HTERT RPE-1 (cell line): ENCODE results near the gene NKX1-1.

Experiments used
- in situ Hi-C: fragments of 300-500 bp; cut with MboI; formaldehyde crosslinking; loops from 4 replicates; pipeline ENCODE4 v1.14.3; 2020; ENCODE audit warnings: low sequenced_read_pairs

The NKX1-1 gene

DNA sequence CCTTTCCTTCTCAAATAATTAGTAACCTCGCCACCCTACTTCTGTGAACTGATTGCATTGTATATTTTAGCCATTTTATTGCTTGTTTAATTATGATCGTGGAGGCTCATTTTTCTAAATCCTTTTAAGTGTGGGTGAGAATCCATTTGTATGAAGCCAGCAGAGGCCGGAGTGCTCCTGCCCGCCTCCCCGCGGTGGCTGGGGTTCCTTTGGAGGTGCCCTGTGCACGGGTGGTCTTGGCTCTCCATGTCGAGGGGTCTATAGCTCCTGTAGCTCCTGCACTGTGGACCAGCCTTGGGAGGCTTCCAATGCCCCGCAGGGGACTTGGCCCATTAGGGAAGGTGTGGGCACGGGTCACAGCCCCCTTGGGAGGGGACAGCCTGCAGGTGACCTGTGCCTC lies 44.2 kb downstream of the NKX1-1 start:
- in situ Hi-C loops, result no loop called here

DNA sequence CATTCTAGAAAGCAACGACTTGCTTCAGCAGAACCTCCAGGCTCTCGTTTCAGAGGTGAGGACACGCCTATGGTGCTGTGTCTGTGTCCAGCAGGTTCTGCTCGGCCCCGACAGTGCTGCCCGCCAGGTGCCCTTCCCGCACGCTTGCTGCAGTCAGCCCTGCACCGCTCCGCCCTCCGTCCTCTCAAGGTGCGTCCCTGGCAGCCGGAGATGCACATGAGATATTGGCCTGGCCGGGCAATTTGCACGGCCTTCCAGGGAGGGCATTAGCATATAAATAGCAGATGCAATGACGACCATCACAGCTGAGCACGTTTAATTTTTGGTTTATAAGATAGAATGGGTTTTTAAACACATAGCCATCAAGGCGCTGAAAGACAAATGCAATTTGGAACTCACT lies 44.8 kb downstream of the NKX1-1 start:
- in situ Hi-C loops, result no loop called here

DNA sequence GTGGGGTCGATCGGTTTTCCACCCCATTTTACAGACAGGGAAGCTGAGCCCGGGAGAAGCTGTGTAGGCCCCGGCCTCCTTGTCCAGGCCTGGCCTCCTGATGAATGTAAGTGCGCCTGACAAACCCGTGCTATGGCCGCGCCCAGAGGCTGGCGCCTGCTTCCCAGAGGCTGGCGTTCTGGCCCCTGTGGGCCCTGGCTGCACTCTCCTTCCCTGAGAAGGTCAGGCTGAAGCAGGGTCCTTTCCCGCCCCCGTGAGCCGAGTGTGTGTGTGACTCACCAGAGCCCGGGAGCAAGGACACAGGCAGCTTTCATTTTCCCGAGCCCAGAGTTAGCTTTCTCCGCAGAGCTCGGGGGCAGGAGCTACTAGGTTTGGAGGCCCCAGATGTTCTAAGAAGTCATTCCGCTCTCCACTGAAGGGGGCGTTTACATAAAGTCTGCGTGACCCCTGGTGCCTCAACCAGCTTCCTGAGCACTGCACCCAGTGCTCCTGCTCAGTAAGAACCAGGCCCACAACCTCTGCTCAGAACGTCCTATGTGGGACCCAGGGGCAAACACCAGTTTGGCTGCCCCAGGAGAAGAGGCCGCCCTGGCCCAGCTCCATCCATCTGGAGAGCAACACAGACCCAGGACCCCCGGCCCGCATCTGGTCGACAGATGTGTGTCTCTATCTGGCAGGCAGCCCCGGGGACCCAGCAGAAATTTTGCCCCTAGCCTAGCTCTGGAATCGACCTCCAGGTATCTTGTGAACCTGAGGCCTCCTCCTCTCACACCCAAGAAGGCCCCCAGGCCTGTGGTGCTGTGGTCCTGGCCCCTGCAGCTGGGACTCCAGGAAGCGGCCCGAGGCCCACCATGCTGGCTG lies 45.6 kb downstream of the NKX1-1 start:
- in situ Hi-C loops, result no loop called here

DNA sequence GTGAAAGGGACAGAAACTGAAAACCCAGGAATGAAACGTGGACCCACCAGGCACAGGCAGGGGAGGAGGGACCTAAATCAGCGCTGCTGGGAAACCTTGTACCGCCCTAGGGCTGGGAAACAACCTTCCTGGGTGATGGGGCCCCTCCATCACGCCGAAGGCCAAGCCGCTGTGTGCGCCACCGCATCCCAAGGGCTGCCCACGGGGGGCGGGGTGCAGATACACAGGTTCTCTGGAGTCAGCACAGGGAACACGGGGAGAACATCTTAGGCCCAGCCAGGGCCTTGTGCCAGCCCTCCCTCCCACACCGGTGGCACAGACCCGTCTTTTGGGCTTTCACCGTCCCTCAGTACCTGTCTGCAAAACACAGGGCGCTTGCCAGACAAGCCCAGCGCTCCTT lies 46.3 kb downstream of the NKX1-1 start:
- in situ Hi-C loops, result no loop called here

DNA sequence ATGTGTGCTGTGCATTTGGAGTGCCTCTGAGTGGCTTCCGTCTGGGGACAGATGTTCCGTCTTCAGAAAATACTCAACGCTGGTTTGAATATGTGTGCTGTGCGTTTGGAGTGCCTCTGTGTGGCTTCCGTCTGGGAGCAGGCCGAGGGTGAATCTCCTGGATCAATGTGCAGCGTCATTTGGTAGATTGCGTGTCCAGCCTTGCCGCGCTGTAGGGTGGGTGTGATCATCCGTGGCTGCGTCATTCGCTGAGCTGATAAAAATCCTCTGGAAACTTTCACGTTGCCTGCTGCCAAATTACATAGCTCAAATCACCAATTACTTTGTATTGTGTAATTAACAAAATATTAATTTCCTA lies 47.1 kb downstream of the NKX1-1 start:
- in situ Hi-C loops, result no loop called here

DNA sequence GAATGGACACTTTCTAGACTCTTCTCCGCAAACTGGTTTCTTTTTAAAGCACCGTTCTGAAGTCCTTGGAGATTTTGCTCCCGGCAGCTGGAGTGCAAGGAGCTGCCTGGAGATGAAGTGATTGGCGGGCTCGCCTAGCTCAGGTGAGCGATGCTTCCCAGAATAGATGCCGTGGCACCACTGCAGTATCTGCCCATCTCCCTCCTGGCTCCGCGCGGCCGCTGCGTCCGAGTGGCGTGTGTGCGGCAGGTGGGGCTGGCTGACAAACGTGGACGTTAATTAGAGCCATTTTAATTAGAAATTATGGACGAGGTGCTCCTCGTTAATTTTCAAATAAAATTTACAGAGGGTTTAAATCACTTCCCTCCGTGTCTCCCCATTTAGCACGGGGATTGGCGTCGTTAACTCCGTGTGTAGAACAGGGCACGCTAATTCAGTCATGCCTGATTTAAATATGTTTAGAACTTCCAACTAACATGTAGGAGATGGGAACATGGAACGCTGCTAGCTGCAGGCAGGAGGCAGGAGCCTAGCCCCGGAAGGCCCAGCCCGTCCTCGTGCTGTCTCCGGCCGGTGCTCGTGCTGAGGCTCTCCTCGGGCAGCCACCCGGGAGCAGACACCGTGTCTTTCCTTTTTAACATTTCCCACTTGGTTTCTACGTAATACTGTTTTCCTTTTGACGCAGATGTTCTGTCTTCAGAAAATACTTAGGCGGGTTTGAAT lies 47.7 kb downstream of the NKX1-1 start:
- in situ Hi-C loops, result no loop called here

DNA sequence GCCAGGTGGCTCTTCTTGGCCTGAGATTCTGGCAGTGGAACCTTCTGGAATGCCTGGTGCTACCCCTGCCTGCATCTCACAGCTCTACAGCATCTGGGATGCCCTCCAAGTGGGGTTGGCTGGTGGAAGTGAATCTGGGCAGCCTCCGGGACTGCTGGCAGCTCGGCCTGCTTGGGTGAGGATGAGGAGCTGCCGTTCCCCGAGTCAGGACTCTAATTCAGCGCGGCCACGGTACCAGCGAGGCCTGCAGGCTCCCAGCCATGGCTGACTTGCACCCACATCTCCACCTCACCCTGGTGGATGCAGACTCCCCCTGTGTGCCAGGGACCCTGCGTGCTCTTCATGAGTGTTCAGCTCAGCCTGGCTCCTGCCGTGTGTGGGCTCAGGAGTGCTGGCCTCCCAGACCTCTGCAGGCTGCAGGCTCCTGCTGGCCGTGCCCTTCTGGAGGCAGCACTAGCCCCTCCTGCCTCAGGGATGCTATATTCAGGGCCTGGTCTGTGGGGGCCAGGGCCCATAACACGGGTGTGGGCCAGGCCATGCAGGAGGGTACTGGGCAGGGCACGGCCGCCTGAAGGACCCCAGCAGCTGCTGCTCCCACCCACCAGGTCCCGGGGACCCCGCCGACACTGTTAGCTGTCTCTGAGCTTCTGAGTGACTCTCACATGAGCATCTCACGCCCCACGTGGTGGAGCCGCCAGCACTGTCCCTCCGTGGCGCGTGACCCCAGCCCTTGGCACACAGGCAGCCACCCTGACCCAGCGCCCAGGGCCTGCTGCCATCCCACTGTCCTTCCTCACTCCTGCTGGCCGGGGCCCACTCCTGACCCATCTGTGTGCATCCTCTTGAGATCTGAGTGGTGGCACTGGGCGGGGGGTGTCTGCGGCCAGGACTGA lies 48.6 kb downstream of the NKX1-1 start:
- in situ Hi-C loops, result no loop called here

DNA sequence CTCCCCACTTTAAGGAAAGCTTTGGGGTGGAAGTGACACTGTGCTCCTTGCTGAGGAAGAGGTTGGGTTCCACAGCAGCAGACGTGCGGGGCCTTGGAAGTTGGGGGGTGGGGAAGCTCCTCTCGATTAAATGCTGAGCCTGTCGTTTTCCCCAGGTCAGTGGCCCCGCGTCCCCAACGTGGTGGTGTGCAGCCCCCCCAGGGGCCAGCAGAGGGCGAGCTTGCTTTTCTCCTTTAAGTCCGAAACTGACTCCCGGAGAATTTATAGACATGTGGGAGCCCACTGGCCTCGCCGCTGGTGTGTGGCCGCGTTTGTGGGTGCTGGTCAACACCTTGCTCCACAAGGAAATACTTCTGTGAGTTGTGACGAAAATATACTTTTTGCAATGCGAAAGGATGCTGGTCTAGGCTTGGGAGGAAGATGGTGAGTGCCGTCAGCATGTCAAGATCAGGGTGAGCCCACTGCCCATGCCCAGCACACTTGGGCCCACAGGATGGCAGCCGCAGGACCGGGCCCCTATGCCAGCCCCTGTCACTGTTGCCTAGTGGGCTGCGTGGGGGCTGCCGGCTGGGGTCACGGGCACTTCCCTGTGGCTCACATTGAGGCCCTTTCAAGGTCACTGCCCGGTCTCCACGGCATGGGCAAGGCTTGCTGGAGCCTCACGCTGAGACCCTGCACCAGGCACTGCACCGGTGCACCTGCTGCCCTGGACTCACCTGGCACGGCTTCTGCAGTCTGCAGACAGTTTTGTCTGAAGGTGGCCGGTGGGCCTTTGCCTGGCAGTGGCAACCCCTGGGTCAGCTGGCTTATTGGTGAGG lies 49.9 kb downstream of the NKX1-1 start:
- in situ Hi-C loops, result no loop called here

DNA sequence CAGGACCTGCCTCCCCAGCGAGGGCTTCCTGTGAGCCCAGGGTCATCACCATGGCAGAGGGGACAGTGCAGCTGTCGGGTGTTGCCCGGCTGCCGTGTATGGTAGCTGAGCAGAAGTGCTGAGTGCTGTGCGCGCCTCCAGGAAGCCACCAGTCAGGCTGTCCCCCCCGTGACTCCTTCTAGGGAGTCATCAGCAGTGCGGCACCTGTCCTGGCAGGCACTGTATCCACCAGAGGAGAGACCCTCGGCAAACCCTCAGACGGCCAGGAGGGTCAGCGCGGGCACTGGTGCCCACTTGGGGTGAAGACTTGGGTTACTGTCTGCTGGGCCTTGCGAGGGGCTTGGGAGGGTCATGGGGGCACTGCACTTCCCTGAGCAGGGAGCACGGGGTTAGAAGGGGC lies 50.9 kb downstream of the NKX1-1 start:
- in situ Hi-C loops, result no loop called here

DNA sequence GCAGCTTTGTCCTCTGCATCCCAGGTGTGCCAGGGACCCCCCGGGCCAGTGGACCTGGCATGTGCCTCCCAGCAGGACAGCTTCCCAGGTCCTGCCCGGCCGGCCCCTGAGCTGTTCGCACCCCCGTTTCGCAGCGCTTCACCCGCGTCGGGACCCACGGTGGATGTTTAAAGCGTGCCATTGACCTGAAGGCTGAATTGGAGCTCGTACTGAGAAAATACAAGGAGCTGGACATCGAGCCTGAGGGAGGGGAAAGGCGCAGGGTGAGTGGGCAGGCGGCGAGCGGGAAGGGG lies 51.3 kb downstream of the NKX1-1 start:
- in situ Hi-C loops, result no loop called here

DNA sequence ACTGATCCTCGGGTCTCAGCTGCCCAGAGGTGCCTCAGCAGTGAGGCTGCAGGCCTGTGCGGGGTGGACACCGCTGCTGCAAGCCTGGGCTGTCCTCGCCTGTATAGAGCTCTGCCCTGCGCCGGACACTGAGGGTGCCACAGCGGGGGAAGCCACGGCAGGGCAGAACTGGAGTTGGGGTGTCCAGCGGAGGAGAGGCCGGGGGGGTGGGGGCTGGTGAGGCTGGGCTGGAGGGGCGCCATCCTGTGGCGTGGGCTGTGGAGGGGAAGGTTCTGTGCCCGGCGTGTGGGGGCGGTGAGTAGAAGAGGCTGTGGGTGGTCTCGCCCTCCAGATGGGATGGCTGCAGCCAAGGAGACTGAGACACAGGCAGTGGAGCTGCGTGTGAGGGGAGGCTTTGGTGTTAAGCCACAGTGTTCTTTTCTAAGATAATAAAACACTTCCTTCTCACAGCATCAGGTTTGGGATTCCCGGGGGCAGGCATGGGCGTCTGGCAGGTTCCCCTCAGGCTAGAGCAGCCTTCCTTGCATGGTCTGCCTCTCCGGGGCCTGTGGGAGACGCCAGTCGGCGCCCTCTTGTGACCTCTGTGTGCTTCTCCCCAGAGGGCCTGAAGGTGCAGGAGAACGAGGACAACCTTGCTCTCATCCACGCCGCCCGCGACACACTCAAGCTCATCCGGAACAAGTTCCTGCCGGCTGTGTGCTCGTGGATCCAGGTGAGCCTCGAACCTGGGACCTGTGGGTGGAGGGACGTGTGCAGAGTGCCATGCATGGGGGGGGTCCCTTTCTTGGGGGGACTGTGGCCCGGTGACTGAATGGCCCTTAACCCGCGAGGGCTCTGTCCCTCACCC lies 51.9 kb downstream of the NKX1-1 start:
- in situ Hi-C loops, result no loop called here

DNA sequence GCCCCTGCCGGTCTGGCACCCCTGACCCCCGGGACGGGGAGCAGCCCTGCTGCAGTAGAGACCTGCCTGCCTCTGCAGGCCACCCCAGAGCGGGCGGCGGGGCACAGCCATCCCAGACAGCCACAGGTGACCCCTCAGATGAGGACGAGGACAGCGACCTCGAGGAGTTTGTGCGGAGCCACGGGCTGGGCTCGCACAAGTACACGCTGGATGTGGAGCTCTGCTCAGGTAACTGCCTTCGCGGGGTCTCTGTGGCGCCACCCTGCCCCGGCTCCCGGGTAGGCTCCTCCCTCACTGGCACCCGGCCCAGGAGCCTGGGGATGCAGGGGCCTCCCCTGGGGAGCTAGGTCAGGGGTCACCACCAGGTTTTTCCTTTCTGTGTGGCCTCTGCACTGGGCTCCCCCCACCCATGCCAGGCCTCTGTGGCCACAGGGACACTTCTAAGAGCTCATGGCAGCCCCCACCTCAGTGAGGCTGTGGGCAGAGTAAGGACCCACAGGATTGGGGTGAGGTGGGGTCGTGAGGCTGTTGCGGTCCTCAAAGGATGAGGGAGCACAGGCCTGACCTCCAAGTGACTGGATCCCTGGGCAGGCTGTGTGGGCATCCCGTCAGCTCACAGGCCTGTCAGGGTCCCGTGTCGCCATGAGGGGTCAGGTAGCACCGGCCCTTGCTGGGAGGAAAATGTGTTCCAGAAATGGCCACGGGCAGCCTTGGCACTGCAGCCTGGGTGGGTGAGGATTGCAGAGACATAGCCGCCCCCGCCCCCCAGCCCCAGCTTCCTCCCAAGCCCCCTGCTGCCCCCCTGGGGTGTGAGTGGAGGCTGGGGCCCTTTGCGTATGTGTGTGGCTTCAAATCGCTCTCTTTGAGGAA lies 52.8 kb downstream of the NKX1-1 start:
- in situ Hi-C loops, result no loop called here
